Stomach smooth muscle (tissue), 2 donors: Measurements from ENCODE around the gene SLC6A12.

ENCODE experiments used
- H3K27ac ChIP-seq: one replicate; pipeline ENCODE4 v1.7.0; 2013; ENCODE audit warnings: mild to moderate bottlenecking, low read length, inconsistent platforms
- H3K27me3 ChIP-seq, 2 donors: one replicate each; pipeline ENCODE4 v1.7.0; 2013; ENCODE audit warnings: low read length in 2 of 2; ENCODE audit not compliant: insufficient read depth in 2 of 2, control insufficient read depth in 1 of 2
- H3K36me3 ChIP-seq, 2 donors: one replicate each; pipeline ENCODE4 v1.7.0; 2013; ENCODE audit warnings: low read length in 2 of 2; ENCODE audit not compliant: control insufficient read depth in 2 of 2, insufficient read depth in 2 of 2
- H3K4me1 ChIP-seq: one replicate; pipeline ENCODE4 v1.7.0; 2013; ENCODE audit warnings: low read length; ENCODE audit not compliant: control insufficient read depth, insufficient read depth
- H3K4me3 ChIP-seq, 2 donors: one replicate each; pipeline ENCODE4 v1.7.0; 2013; ENCODE audit warnings: low read length in 2 of 2
- H3K9ac ChIP-seq, 2 donors: one replicate each; pipeline ENCODE4 v1.7.0; 2013; ENCODE audit warnings: low read length in 2 of 2, mild to moderate bottlenecking in 1 of 2
- H3K9me3 ChIP-seq, 2 donors: one replicate each; pipeline ENCODE4 v1.7.0; 2013; ENCODE audit warnings: low read length in 2 of 2; ENCODE audit not compliant: control insufficient read depth in 2 of 2
- donor health status: healthy.
- donor health status: Pancreatic carcinoma.

The SLC6A12 gene

GRCh38 chr12:197347-197746, 16.6 kb downstream of the SLC6A12 start:
- no peaks in the 10 kb centered on the region for H3K4me1 ChIP-seq
- H3K27ac ChIP-seq = no peak overlapping the region
- H3K9me3 ChIP-seq = no peaks in the 10 kb centered on the region
- H3K9ac ChIP-seq = no peak overlapping the region
- peaks cover 13 to 37% of the 10 kb centered on the region in 2 donors for H3K27me3 ChIP-seq
- H3K36me3 ChIP-seq = no peaks in the 10 kb centered on the region
- H3K4me3 ChIP-seq = no peak overlapping the region

- Histone ChIP-seq H3K27me3 (peaks cover 11 to 34% of the 10 kb centered on the region in 2 donors), H3K9ac (no peak overlapping the region), H3K36me3 (no peaks in the 10 kb centered on the region), H3K9me3 (no peaks in the 10 kb centered on the region), H3K27ac (no peak overlapping the region), H3K4me1 (no peaks in the 10 kb centered on the region), H3K4me3 (no peak overlapping the region)
Measured at GRCh38 chr12:196436-196835, 17.5 kb downstream of the SLC6A12 start.

- Histone ChIP-seq H3K9me3 (no peaks in the 10 kb centered on the region), H3K9ac (no peak overlapping the region), H3K27me3 (peaks cover 11 to 33% of the 10 kb centered on the region in 2 donors), H3K4me1 (no peaks in the 10 kb centered on the region), H3K27ac (no peak overlapping the region), H3K4me3 (no peak overlapping the region), H3K36me3 (no peaks in the 10 kb centered on the region)
Measured at GRCh38 chr12:195951-196350, 18.0 kb downstream of the SLC6A12 start.

GRCh38 chr12:195156-195555, 18.8 kb downstream of the SLC6A12 start:
- no peak overlapping the region for H3K9ac ChIP-seq
- no peaks in the 10 kb centered on the region for H3K36me3 ChIP-seq
- no peaks in the 10 kb centered on the region for H3K9me3 ChIP-seq
- no peaks in the 10 kb centered on the region for H3K4me1 ChIP-seq
- H3K4me3 ChIP-seq = no peak overlapping the region
- peaks cover 11 to 39% of the 10 kb centered on the region in 2 donors for H3K27me3 ChIP-seq
- H3K27ac ChIP-seq = no peak overlapping the region

- no peak overlapping the region for H3K27ac ChIP-seq
- H3K4me1 ChIP-seq = peaks cover 4% of the 10 kb centered on the region
- H3K4me3 ChIP-seq = no peak overlapping the region
- H3K27me3 ChIP-seq = peaks cover 11 to 39% of the 10 kb centered on the region in 2 donors
- H3K9ac ChIP-seq = no peak overlapping the region
- H3K9me3 ChIP-seq = no peaks in the 10 kb centered on the region
- H3K36me3 ChIP-seq = no peaks in the 10 kb centered on the region
Measured at GRCh38 chr12:194276-194675, 19.7 kb downstream of the SLC6A12 start.

GRCh38 chr12:193261-193660, 20.7 kb downstream of the SLC6A12 start:
- no peak overlapping the region for H3K27ac ChIP-seq
- H3K36me3 ChIP-seq = no peaks in the 10 kb centered on the region
- peaks cover 11 to 35% of the 10 kb centered on the region in 2 donors for H3K27me3 ChIP-seq
- H3K9me3 ChIP-seq = no peaks in the 10 kb centered on the region
- no peak overlapping the region for H3K9ac ChIP-seq
- H3K4me1 ChIP-seq = peaks cover 6% of the 10 kb centered on the region
- H3K4me3 ChIP-seq = no peak overlapping the region

- Histone ChIP-seq H3K4me3 (no peak overlapping the region), H3K4me1 (peaks cover 6% of the 10 kb centered on the region), H3K9ac (no peak overlapping the region), H3K27ac (no peak overlapping the region), H3K27me3 (peaks cover 3 to 32% of the 10 kb centered on the region in 2 donors), H3K9me3 (no peaks in the 10 kb centered on the region), H3K36me3 (no peaks in the 10 kb centered on the region)
Measured at GRCh38 chr12:191541-191940, 22.4 kb downstream of the SLC6A12 start.

GRCh38 chr12:190881-191280, 23.1 kb downstream of the SLC6A12 start:
- no peaks in the 10 kb centered on the region for H3K9me3 ChIP-seq
- no peak overlapping the region for H3K9ac ChIP-seq

GRCh38 chr12:189622-189962, 24.4 kb downstream of the SLC6A12 start:
- Histone ChIP-seq H3K4me3 (peak overlapping the region in 1 of 2 donors; percentile 75), H3K9ac (peak overlapping the region; percentile 21 to 58), H3K27ac (no peak overlapping the region), H3K4me1 (peaks cover 6% of the 10 kb centered on the region), H3K36me3 (no peaks in the 10 kb centered on the region), H3K9me3 (no peaks in the 10 kb centered on the region), H3K27me3 (peaks cover 0 to 22% of the 10 kb centered on the region in 2 donors)

More at GRCh38 chr12:190881-191280, 23.1 kb downstream of the SLC6A12 start:
- Histone ChIP-seq H3K4me1 (peaks cover 6% of the 10 kb centered on the region), H3K36me3 (no peaks in the 10 kb centered on the region), H3K27me3 (peaks cover 0 to 29% of the 10 kb centered on the region in 2 donors), H3K4me3 (no peak overlapping the region), H3K27ac (no peak overlapping the region)

GRCh38 chr12:188910-189621, 24.9 kb downstream of the SLC6A12 start:
- no peak overlapping the region for H3K27ac ChIP-seq
- H3K9me3 ChIP-seq = no peaks in the 10 kb centered on the region
- peaks cover 0 to 17% of the 10 kb centered on the region in 2 donors for H3K27me3 ChIP-seq
- H3K9ac ChIP-seq = peak overlapping the region; percentile 21 to 58
- H3K4me3 ChIP-seq = peak overlapping the region; percentile 46 to 75
- no peaks in the 10 kb centered on the region for H3K36me3 ChIP-seq
- H3K4me1 ChIP-seq = peaks cover 6% of the 10 kb centered on the region
